ENCODE measurements around the gene BAIAP3.
A peak's percentile ranks its signal among the peaks of the same experiment; 100 is the strongest.

BAIAP3 gene

GRCh38 chr16:1345087-1345486 lies 11.6 kb downstream of the BAIAP3 start:
- Mint-ChIP-seq H3K36me3 (ENCODE audit: insufficient read depth) (peaks cover 22% of the 10 kb centered on the region), H3K4me3 (no peak overlapping the region), H3K27ac (peak overlapping the region in 1 of 2 donors; percentile 66), H3K4me1 (ENCODE audit: low read depth in 2 of 2) (peaks cover 16 to 19% of the 10 kb centered on the region in 2 donors), H3K9me3 (no peaks in the 10 kb centered on the region), H3K27me3 (no peaks in the 10 kb centered on the region)
- ATAC-seq (replicated peaks), result no peak
- no peak for DNase-seq

GRCh38 chr16:1345651-1346421 lies 12.4 kb downstream of the BAIAP3 start:
- H3K4me3 Mint-ChIP-seq, result no peak overlapping the region
- peaks cover 22 to 23% of the 10 kb centered on the region in 2 donors for H3K4me1 Mint-ChIP-seq (ENCODE audit: low read depth in 2 of 2)
- ATAC-seq (replicated peaks) (no peak), DNase-seq (no peak)
- H3K27me3 Mint-ChIP-seq, result no peaks in the 10 kb centered on the region
- H3K36me3 Mint-ChIP-seq (ENCODE audit: insufficient read depth), result peaks cover 29% of the 10 kb centered on the region
- no peak overlapping the region for H3K27ac Mint-ChIP-seq
- H3K9me3 Mint-ChIP-seq, result no peaks in the 10 kb centered on the region

- no peak overlapping the region for H3K4me3 Mint-ChIP-seq
Measured at GRCh38 chr16:1346422-1347285, 13.2 kb downstream of the BAIAP3 start.

GRCh38 chr16:1347286-1347855 lies 13.9 kb downstream of the BAIAP3 start:
- DNase-seq (no peak), ATAC-seq (replicated peaks) (no peak)
- no peak overlapping the region for H3K27ac Mint-ChIP-seq
- no peaks in the 10 kb centered on the region for H3K27me3 Mint-ChIP-seq
- H3K9me3 Mint-ChIP-seq, result no peaks in the 10 kb centered on the region
- H3K4me1 Mint-ChIP-seq (ENCODE audit: low read depth in 2 of 2), result peaks cover 23 to 26% of the 10 kb centered on the region in 2 donors
- H3K36me3 Mint-ChIP-seq (ENCODE audit: insufficient read depth), result peaks cover 45% of the 10 kb centered on the region
- no peak overlapping the region for H3K4me3 Mint-ChIP-seq

More at GRCh38 chr16:1346422-1347285, 13.2 kb downstream of the BAIAP3 start:
- Mint-ChIP-seq H3K36me3 (ENCODE audit: insufficient read depth) (peaks cover 37% of the 10 kb centered on the region), H3K27me3 (no peaks in the 10 kb centered on the region), H3K9me3 (no peaks in the 10 kb centered on the region), H3K4me1 (ENCODE audit: low read depth in 2 of 2) (peaks cover 22 to 25% of the 10 kb centered on the region in 2 donors), H3K27ac (no peak overlapping the region)
- ATAC-seq (replicated peaks) (no peak), DNase-seq (no peak)

GRCh38 chr16:1347962-1348361 lies 14.5 kb downstream of the BAIAP3 start:
- ATAC-seq (replicated peaks), result no peak
- no peak overlapping the region for H3K4me3 Mint-ChIP-seq
- peaks cover 23 to 24% of the 10 kb centered on the region in 2 donors for H3K4me1 Mint-ChIP-seq (ENCODE audit: low read depth in 2 of 2)
- no peaks in the 10 kb centered on the region for H3K9me3 Mint-ChIP-seq
- H3K36me3 Mint-ChIP-seq (ENCODE audit: insufficient read depth), result peaks cover 50% of the 10 kb centered on the region
- no peaks in the 10 kb centered on the region for H3K27me3 Mint-ChIP-seq
- no peak for DNase-seq
- no peak overlapping the region for H3K27ac Mint-ChIP-seq

GRCh38 chr16:1348441-1348840 lies 15.0 kb downstream of the BAIAP3 start:
- DNase-seq, result no peak
- H3K4me3 Mint-ChIP-seq, result no peak overlapping the region
- H3K4me1 Mint-ChIP-seq (ENCODE audit: low read depth in 2 of 2), result peaks cover 23% of the 10 kb centered on the region in 2 donors
- H3K27ac Mint-ChIP-seq, result no peak overlapping the region
- H3K27me3 Mint-ChIP-seq, result no peaks in the 10 kb centered on the region
- H3K9me3 Mint-ChIP-seq, result no peaks in the 10 kb centered on the region
- H3K36me3 Mint-ChIP-seq (ENCODE audit: insufficient read depth), result peaks cover 55% of the 10 kb centered on the region
- no peak for ATAC-seq (replicated peaks)

- Mint-ChIP-seq H3K27ac (no peak overlapping the region), H3K27me3 (no peaks in the 10 kb centered on the region), H3K4me3 (no peak overlapping the region), H3K9me3 (no peaks in the 10 kb centered on the region), H3K36me3 (ENCODE audit: insufficient read depth) (peaks cover 57% of the 10 kb centered on the region), H3K4me1 (ENCODE audit: low read depth in 2 of 2) (peaks cover 21 to 28% of the 10 kb centered on the region in 2 donors)
- ATAC-seq (replicated peaks), result no peak
- DNase-seq, result no peak
Measured at GRCh38 chr16:1348926-1349325, 15.5 kb downstream of the BAIAP3 start.

- no peak for ATAC-seq (replicated peaks)
- Mint-ChIP-seq H3K27ac (no peak overlapping the region), H3K4me1 (ENCODE audit: low read depth in 2 of 2) (peaks cover 21 to 29% of the 10 kb centered on the region in 2 donors), H3K27me3 (no peaks in the 10 kb centered on the region), H3K4me3 (peak overlapping the region in 1 of 2 donors; percentile 82), H3K9me3 (no peaks in the 10 kb centered on the region), H3K36me3 (ENCODE audit: insufficient read depth) (peaks cover 57% of the 10 kb centered on the region)
- no peak for DNase-seq
Measured at GRCh38 chr16:1349351-1349750, 15.9 kb downstream of the BAIAP3 start.

- DNase-seq (no peak), ATAC-seq (replicated peaks) (no peak)
- H3K4me3 Mint-ChIP-seq, result peak overlapping the region; percentile 81 to 82
- H3K36me3 Mint-ChIP-seq (ENCODE audit: insufficient read depth), result peaks cover 54% of the 10 kb centered on the region
- no peaks in the 10 kb centered on the region for H3K27me3 Mint-ChIP-seq
- peak overlapping the region in 1 of 2 donors; percentile 89 for H3K27ac Mint-ChIP-seq
- H3K4me1 Mint-ChIP-seq (ENCODE audit: low read depth in 2 of 2), result peaks cover 21 to 32% of the 10 kb centered on the region in 2 donors
- H3K9me3 Mint-ChIP-seq, result no peaks in the 10 kb centered on the region
Measured at GRCh38 chr16:1349951-1350350, 16.5 kb downstream of the BAIAP3 start.

GRCh38 chr16:1350691-1351090 lies 17.2 kb downstream of the BAIAP3 start:
- Mint-ChIP-seq H3K27ac (peak overlapping the region; percentile 19 to 89), H3K27me3 (no peaks in the 10 kb centered on the region), H3K36me3 (ENCODE audit: insufficient read depth) (peaks cover 54% of the 10 kb centered on the region), H3K4me3 (peak overlapping the region; percentile 81 to 82), H3K4me1 (ENCODE audit: low read depth in 2 of 2) (peaks cover 26 to 37% of the 10 kb centered on the region in 2 donors), H3K9me3 (no peaks in the 10 kb centered on the region)
- no peak for DNase-seq
- ATAC-seq (replicated peaks), result no peak

GRCh38 chr16:1351215-1351581 lies 17.8 kb downstream of the BAIAP3 start:
- peak overlapping the region; percentile 81 to 82 for H3K4me3 Mint-ChIP-seq
- ATAC-seq (replicated peaks), result peak; percentile 24
- peak overlapping the region; percentile 19 to 89 for H3K27ac Mint-ChIP-seq
- peaks cover 28 to 37% of the 10 kb centered on the region in 2 donors for H3K4me1 Mint-ChIP-seq (ENCODE audit: low read depth in 2 of 2)
- peaks cover 54% of the 10 kb centered on the region for H3K36me3 Mint-ChIP-seq (ENCODE audit: insufficient read depth)
- no peak for DNase-seq
- no peaks in the 10 kb centered on the region for H3K27me3 Mint-ChIP-seq
- no peaks in the 10 kb centered on the region for H3K9me3 Mint-ChIP-seq

- Mint-ChIP-seq H3K4me3 (peak within 1 kb of the TSS; percentile 81 to 82), H3K27ac (peak within 1 kb of the TSS; percentile 85 to 89), H3K9me3 (no peaks in the 10 kb centered on the region), H3K36me3 (ENCODE audit: insufficient read depth) (peaks cover 54% of the 10 kb centered on the region), H3K27me3 (no peaks in the 10 kb centered on the region), H3K4me1 (ENCODE audit: low read depth in 2 of 2) (peaks cover 31 to 37% of the 10 kb centered on the region in 2 donors)
- peak; percentile 76 to 87 (median 83) for DNase-seq
- ATAC-seq (replicated peaks), result peak; percentile 91
Measured at GRCh38 chr16:1351582-1352362, 18.3 kb downstream of the BAIAP3 start, which contains the start of the genes GNPTG and TSR3. Gene GNPTG, plus strand, starts transcription at chr16:1351931. Its CDS starts 35 bp downstream, at chr16:1351966. Gene TSR3, minus strand, starts transcription at chr16:1351878. Its CDS starts 74 bp downstream, at chr16:1351804.
